ENCODE results near the gene FLT3LG. TPM values are rescaled to one million over a fixed set of nuclear protein-coding genes. Genes with fewer than 3 reads are reported as not detected.

Gene FLT3LG
- total RNA-seq, 4 donors from 2014 or later = 5.5 to 11.5 (median 10.4) TPM

DNA sequence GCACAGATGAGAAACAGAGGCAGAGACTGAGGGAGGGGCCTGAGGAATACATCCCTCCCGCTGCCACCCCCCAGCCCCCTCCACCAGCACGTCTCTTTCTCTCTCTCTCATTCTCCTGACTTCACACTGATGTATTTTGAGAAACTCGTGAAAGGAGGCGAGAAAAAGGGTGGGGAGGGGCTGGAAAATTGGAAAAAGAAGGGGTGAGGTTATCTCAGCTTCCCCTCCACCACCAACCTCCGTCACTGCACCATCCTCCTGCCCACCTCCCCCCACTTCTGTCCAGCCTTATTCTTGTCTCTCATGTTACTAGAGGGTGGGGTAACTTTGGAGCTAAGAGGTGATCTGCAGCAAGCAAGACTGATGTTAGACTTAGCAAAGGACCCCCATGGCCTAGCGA, 34.2 kb upstream of the FLT3LG start:
- no peaks in the 10 kb centered on the region for H3K9me3 ChIP-seq
- intact Hi-C loops (cut with DNase I) = loop anchor here (2.0 to 5.0 kb wide), 3 partner anchors 75 to 213 kb away; no protein-coding TSS in a partner anchor
- no peak overlapping the region for H3K4me3 ChIP-seq
- no peak overlapping the region for H3K27ac ChIP-seq (replicated peaks in 1 of 4)
- H3K4me1 ChIP-seq = peaks cover 17 to 47% (median 31%) of the 10 kb centered on the region in 4 donors
- H3K27me3 ChIP-seq = peaks cover 0 to 83% (median 53%) of the 10 kb centered on the region in 4 donors
- DNase-seq (ENCODE audit: extremely low spot score) = no peak
- 38% methylated on average over 6 of the region's 6 CpGs for WGBS
- TF ChIP-seq POLR2A (IDR thresholded peaks at IDR 0.05; ENCODE audit: low read depth) (no peak), EP300 (IDR thresholded peaks at IDR 0.05) (no peak), POLR2AphosphoS5 (IDR thresholded peaks at IDR 0.05) (no peak)
- TF ChIP-seq, protein P1, sequence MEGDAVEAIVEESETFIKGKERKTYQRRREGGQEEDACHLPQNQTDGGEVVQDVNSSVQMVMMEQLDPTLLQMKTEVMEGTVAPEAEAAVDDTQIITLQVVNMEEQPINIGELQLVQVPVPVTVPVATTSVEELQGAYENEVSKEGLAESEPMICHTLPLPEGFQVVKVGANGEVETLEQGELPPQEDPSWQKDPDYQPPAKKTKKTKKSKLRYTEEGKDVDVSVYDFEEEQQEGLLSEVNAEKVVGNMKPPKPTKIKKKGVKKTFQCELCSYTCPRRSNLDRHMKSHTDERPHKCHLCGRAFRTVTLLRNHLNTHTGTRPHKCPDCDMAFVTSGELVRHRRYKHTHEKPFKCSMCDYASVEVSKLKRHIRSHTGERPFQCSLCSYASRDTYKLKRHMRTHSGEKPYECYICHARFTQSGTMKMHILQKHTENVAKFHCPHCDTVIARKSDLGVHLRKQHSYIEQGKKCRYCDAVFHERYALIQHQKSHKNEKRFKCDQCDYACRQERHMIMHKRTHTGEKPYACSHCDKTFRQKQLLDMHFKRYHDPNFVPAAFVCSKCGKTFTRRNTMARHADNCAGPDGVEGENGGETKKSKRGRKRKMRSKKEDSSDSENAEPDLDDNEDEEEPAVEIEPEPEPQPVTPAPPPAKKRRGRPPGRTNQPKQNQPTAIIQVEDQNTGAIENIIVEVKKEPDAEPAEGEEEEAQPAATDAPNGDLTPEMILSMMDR (IDR thresholded peaks at IDR 0.05) = no peak
- no peaks in the 10 kb centered on the region for H3K36me3 ChIP-seq

DNA sequence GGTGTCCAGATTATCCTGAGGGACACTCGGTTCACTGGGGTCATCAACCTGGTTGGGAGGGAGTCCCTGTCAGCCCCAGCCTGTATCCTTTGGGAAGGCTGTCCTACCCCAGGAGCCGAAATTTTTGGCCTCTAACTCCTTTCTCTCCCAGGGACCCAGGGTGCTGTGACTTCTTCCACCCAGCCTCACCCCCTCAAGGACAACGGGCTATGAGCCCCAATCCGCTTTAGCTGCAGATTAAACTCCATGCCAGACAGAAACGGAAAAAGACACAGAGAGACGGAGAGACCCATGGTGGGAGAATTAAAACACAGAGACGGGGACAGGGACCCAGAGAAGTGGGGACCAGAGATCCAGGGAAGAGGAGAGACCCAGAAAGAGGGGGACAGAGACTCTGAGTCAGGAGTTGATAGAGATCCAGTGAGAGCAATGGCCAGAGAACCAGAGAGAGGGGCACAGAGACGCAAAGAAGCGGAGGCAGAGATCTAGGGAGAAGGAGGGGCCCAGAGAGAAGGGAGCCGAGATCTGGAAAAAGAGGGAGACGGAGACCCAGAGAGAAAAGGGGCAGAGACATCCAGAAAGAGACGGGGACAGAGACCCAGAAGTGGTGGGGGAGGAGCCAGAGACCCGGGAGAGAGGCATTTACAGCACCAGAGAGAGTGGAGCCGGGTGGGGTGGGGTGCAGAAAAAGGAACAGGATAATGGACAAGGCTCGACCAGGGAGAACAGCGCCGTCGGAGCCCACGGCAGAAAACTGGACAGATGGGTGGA, 33.4 kb upstream of the FLT3LG start:
- H3K36me3 ChIP-seq = no peaks in the 10 kb centered on the region
- peak overlapping the region; percentile 58 to 84 (median 64) for H3K4me3 ChIP-seq
- peaks cover 0 to 75% (median 46%) of the 10 kb centered on the region in 4 donors for H3K27me3 ChIP-seq
- H3K9me3 ChIP-seq = no peaks in the 10 kb centered on the region
- intact Hi-C loops (cut with DNase I) = loop anchor here (2.0 to 5.0 kb wide), 3 partner anchors 76 to 213 kb away; no protein-coding TSS in a partner anchor
- H3K27ac ChIP-seq (replicated peaks in 1 of 4) = peak overlapping the region in 1 of 4 donors; percentile 2
- DNase-seq (ENCODE audit: extremely low spot score) = no peak
- no peak for TF ChIP-seq EP300 (IDR thresholded peaks at IDR 0.05)
- TF ChIP-seq, protein P1 (IDR thresholded peaks at IDR 0.05) = no peak
- TF ChIP-seq POLR2A (IDR thresholded peaks at IDR 0.05; ENCODE audit: low read depth) = no peak
- no peak for TF ChIP-seq POLR2AphosphoS5 (IDR thresholded peaks at IDR 0.05)
- H3K4me1 ChIP-seq = peaks cover 17 to 47% (median 31%) of the 10 kb centered on the region in 4 donors
- WGBS = 31% methylated on average over 19 of the region's 19 CpGs

DNA sequence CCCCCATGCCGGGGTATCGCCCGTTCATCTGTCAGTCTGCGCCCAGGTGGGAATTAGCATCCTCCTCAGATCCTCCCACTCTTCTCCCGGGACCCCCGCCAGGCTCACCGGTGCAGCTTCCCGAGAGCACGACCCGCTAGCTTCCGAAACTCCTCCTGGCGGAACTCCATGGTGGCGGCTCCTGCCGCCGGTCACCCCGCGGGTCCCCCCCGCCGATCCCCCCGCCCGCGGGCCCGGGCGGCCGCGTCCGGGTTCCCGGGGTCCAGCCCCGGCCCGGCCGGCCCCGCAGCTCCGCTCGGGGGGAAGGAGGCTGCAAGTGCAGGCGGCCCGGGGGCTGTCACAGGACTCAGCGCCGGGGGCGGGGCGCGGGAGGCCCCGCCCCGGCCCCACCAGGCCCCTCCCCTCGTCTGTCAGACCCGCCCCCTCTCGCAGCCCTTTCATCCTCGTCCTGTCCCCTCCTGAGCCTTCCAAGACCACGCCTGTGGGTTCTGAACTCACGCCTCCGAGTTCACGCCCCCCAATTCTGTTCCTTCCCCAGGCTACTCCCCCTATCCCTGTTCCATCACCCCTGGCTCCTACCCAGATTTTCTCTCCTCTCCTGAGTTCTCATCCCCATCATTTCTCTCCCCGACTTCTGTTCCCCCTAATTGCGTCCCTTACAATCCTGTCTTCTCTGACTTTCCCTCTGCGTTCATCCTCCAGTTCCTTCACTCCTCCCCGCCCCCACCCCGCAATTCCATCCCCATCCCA, 32.6 kb upstream of the FLT3LG start, which contains the start of gene SLC17A7:
Gene SLC17A7 (minus strand): TSS at position 318 of the 750 bp plus-strand sequence. CDS start 148 bp downstream, at position 170.
- TF ChIP-seq, protein P1 (IDR thresholded peaks at IDR 0.05) = no peak
- TF ChIP-seq POLR2A (IDR thresholded peaks at IDR 0.05; ENCODE audit: low read depth) (no peak), POLR2AphosphoS5 (IDR thresholded peaks at IDR 0.05) (no peak)
- H3K4me3 ChIP-seq = peak within 1 kb of the TSS; percentile 58 to 84 (median 64)
- peak within 1 kb of the TSS; percentile 71 to 90 (median 76) for H3K27ac ChIP-seq (replicated peaks in 1 of 4)
- H3K4me1 ChIP-seq = peaks cover 17 to 44% (median 31%) of the 10 kb centered on the region in 4 donors
- peaks cover 0 to 4% (median under 1%) of the 10 kb centered on the region in 4 donors for H3K36me3 ChIP-seq
- peaks cover 0 to 68% (median 41%) of the 10 kb centered on the region in 4 donors for H3K27me3 ChIP-seq
- WGBS = 6% methylated on average over 14 of the region's 56 CpGs
- no peaks in the 10 kb centered on the region for H3K9me3 ChIP-seq
- no peak for DNase-seq (ENCODE audit: extremely low spot score)
- intact Hi-C loops (cut with DNase I) = loop anchor here (2.0 to 5.0 kb wide), 3 partner anchors 77 to 214 kb away; no protein-coding TSS in a partner anchor

DNA sequence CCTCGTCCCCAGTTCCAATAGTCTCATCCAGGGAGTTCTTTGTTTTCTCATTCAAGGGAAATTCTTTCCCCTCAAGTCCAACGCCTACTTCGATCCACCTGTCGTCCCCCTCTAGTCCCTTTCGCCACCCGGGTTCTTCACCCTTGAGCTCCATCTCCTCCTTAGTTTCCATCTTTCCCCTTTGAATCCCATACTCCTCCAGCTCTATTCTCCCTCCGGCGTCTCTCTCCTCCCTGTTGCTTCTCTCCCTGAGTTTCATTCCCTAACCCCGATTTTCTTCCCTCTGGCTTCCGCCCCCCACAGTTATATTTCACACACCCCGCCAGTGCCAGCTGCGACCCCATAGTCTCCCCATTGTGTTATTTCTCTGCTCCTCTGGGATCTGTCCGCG, 32.1 kb upstream of the FLT3LG start:
- TF ChIP-seq EP300 (IDR thresholded peaks at IDR 0.05) (no peak), POLR2AphosphoS5 (IDR thresholded peaks at IDR 0.05) (no peak), POLR2A (IDR thresholded peaks at IDR 0.05; ENCODE audit: low read depth) (no peak)
- TF ChIP-seq, protein P1 (IDR thresholded peaks at IDR 0.05) = no peak
- H3K4me3 ChIP-seq = peak overlapping the region; percentile 58 to 84 (median 64)
- H3K4me1 ChIP-seq = peaks cover 17 to 41% (median 31%) of the 10 kb centered on the region in 4 donors
- intact Hi-C loops (cut with DNase I) = loop anchor here (2.0 to 5.0 kb wide), 3 partner anchors 77 to 215 kb away; no protein-coding TSS in a partner anchor
- H3K27ac ChIP-seq (replicated peaks in 1 of 4) = peak overlapping the region; percentile 71 to 90 (median 76)
- no peaks in the 10 kb centered on the region for H3K9me3 ChIP-seq
- 20% methylated on average over 14 of the region's 14 CpGs for WGBS
- DNase-seq (ENCODE audit: extremely low spot score) = no peak
- peaks cover 0 to 10% (median 5%) of the 10 kb centered on the region in 4 donors for H3K36me3 ChIP-seq
- H3K27me3 ChIP-seq = peaks cover 0 to 62% (median 35%) of the 10 kb centered on the region in 4 donors

All from esophagus muscularis mucosa (tissue), 4 donors.